Activated T-helper 1 cell treated with anti-CD3 and anti-CD28 coated beads, Interleukin-2, amount 50 U/mL, for 16 hours (primary cell): Measurements from ENCODE around the gene OCRL.
"Not testable (repeated sequence)": the region's sequence is repeated elsewhere in the genome, so short reads cannot be mapped to it uniquely, and the experiment has no call there.

ENCODE experiments used
- DNase-seq, 2 donors: peaks; one replicate each; pipeline ENCODE4 v3.0.0-alpha.2; 2020; ENCODE audit warnings: low read depth in 1 of 2, low spot score in 1 of 2

The OCRL gene

GRCh38 chrX:129534816-129535578 is 5.1 kb upstream of the OCRL start:
- no peak for DNase-seq

GRCh38 chrX:129540722-129541184 is 694 bp downstream of the OCRL start:
- DNase-seq, result no peak

- DNase-seq, result no peak
These were observed 4.7 kb downstream of the OCRL start for GRCh38 chrX:129544780-129545179.

GRCh38 chrX:129545408-129545807 is 5.3 kb downstream of the OCRL start:
- no peak for DNase-seq

- DNase-seq, result no peak
These were observed 9.1 kb downstream of the OCRL start for GRCh38 chrX:129549124-129549523.

- no peak for DNase-seq
These were observed 13.7 kb downstream of the OCRL start for GRCh38 chrX:129553619-129554288.

GRCh38 chrX:129554816-129555215 is 14.8 kb downstream of the OCRL start:
- DNase-seq, result not testable (repeated sequence)

GRCh38 chrX:129556806-129557315 is 16.8 kb downstream of the OCRL start:
- DNase-seq, result no peak

GRCh38 chrX:129557844-129558480 is 17.9 kb downstream of the OCRL start:
- no peak for DNase-seq

GRCh38 chrX:129559783-129560182 is 19.7 kb downstream of the OCRL start:
- no peak for DNase-seq

GRCh38 chrX:129561453-129561852 is 21.4 kb downstream of the OCRL start:
- no peak for DNase-seq

- DNase-seq, result not testable (repeated sequence)
These were observed 24.3 kb downstream of the OCRL start for GRCh38 chrX:129564345-129564744.

- DNase-seq, result no peak
These were observed 25.1 kb downstream of the OCRL start for GRCh38 chrX:129565046-129565650.

GRCh38 chrX:129566073-129566472 is 26.0 kb downstream of the OCRL start:
- DNase-seq, result no peak

- no peak for DNase-seq
These were observed 28.3 kb downstream of the OCRL start for GRCh38 chrX:129568349-129568748.

- DNase-seq, result no peak
These were observed 32.4 kb downstream of the OCRL start for GRCh38 chrX:129572422-129572821.

- DNase-seq, result not testable (repeated sequence)
These were observed 33.6 kb downstream of the OCRL start for GRCh38 chrX:129573652-129574051.

- DNase-seq, result no peak
These were observed 34.2 kb downstream of the OCRL start for GRCh38 chrX:129574214-129574613.

- DNase-seq, result no peak
These were observed 36.5 kb downstream of the OCRL start for GRCh38 chrX:129576539-129576938.

- DNase-seq, result no peak
These were observed 37.4 kb downstream of the OCRL start for GRCh38 chrX:129577473-129577872.

- no peak for DNase-seq
These were observed 37.8 kb downstream of the OCRL start for GRCh38 chrX:129577877-129578276.
